CD4-positive, alpha-beta T cell treated with Interleukin-6 for 4 hours (primary cell): ENCODE results near the gene SP4.

Experiments used
- DNase-seq: peaks from one replicate; pipeline ENCODE4 v3.0.0-alpha.2; 2020; ENCODE audit warnings: mixed read lengths

Gene SP4

DNA sequence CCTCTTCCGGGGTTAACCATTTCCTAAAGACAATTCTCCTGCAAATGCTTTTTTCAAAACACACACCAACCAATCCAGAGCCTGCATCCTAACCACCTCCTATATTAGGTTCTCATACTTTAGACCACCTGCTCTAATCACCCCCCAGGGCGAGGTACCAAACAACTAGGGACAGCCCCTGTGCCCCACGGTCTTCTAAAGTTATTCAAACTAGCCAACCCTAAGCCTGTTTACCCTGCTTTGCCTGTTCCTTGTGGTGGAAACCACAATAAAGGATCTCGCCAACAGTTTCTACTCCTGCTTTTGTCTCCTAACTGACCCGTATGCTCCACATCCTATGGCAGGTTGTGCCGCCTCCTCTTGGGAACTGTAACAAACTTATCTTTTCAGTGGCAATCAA lies 21.1 kb downstream of the SP4 start:
- DNase-seq, result no peak

DNA sequence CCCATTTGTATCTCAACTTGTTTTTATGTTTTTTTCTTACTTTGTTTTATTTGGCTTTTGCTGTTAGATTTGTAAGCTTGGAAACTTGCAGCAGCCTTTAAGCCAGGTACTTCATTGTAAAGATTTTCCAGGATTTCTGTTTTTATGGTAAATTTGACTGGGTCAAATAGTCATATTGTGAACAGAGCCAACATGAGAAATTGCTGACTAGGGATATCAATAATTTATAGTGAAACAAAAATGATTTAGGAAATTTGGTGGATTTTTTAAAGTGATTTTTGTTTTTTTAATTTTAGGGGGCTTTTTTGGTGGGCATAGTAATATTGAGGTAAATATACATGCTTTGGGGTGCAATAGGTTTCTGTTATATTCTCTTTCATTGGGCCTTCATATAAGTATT lies 22.2 kb downstream of the SP4 start:
- DNase-seq, result no peak

GRCh38 chr7:21450941-21451340 lies 23.1 kb downstream of the SP4 start:
- DNase-seq, result no peak

DNA sequence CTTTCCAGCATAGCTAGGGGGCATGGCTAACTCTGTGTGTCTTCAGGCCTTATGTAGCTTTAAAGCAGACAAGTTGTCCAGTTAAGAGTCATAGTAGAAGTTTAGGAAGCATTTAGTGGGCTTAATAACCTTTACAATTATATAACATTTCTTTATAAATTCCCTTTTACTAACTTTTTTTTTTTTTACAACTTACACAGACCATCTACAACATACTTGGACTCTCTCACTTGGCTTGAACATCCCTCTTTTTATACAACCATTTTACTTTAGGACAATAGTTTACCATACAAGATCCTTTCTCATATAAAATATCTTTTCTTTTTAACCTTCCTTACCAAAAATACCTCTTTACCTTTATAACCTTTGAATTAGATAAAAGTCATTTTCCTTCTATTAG lies 26.3 kb downstream of the SP4 start:
- DNase-seq, result no peak

GRCh38 chr7:21454906-21455305 lies 27.0 kb downstream of the SP4 start:
- no peak for DNase-seq

DNA sequence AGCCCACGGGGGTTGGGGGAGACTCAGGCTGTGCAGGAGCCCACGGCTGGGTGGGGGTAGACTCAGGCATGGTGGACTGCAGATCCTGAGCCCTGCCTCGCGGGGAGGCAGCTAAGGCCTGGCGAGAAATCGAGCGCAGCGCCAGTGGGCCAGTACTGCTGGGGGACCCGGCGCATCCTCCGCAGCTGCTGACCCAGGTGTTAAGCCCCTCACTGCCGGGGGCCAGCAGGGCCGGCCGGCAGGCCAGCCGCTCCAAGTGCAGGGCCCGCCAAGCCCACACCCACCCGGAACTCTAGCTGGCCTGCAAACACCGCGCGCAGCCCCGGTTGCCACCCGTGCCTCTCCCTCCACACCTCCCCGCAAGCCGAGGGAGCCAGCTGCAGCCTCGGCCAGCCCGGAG lies 33.4 kb downstream of the SP4 start:
- DNase-seq, result no peak

GRCh38 chr7:21462081-21462480 lies 34.2 kb downstream of the SP4 start:
- no peak for DNase-seq

GRCh38 chr7:21463524-21463923 lies 35.6 kb downstream of the SP4 start:
- DNase-seq, result no peak

- no peak for DNase-seq
Observed at GRCh38 chr7:21468969-21469368, 41.1 kb downstream of the SP4 start.

- DNase-seq, result no peak
Observed at GRCh38 chr7:21469894-21470293, 42.0 kb downstream of the SP4 start.

GRCh38 chr7:21472029-21472428 lies 44.1 kb downstream of the SP4 start:
- no peak for DNase-seq

DNA sequence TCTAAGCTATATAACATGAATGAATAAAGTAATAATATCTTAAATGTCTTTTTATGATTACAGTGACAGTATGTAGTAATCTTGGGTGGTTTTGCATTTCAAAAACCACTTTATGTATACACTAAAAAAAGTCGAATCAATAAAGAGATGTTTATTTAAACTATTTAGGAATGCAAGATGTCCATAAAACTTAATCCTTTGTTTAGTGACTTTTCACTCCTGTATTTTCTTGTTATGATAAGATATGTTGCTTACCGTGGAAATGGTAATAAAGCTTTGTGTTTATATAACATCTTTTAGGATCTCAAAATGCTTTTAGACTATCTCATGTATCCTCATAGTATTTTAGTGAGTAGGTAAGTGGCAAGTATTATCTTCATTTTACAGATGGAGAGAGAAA lies 48.5 kb downstream of the SP4 start:
- no peak for DNase-seq

DNA sequence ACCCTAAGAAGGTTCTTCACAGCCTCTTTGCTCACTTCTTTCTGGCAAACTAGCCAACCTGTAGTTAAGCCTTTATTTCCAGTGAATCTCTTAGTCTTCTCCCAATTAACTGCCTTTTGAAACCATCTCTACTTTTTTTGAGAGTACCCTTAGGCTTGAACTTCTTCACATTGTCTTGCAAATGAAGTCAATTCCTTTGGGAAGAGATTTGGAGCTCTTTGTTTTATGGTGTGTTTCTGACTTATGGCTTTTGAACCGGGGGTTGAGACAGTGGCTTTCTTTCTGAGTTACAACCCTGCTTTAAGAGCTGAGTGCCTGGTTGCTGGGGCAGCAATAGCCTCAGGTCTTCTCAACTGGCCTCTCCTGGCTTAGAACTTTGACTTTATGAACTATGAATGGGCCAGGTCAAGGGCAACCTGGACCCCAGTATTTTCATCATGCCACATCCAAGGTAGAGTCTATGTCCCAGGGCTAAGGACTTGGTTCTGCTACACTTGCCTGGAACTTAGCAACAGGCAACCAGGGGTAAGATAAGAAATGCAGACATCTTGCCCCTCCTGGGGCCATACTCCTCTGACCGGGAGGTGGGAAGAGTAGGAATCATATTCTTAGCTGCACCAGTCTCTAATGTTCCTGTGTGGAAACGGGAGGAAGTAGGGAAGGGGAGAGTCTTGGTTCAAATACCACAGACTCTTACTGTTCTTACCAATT lies 53.0 kb downstream of the SP4 start:
- no peak for DNase-seq

DNA sequence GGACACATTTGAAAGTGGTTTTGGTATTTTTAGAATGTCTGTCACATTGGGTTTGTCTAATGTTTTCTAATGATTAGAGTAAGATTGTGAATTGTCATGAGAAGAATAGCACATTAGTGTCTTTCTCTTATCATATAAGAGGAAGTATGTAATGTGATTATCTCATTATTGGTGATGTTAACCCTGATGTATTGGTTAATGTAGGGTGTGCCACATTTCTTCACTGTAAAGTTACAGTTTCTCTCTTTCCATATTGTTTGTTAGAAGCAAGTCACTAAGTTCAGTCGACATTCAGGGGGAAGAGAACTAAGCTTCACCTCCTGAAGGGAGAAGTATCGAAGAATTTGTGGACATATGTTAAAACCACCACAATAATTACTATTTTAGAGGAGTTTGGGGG lies 58.6 kb downstream of the SP4 start:
- DNase-seq, result no peak

- no peak for DNase-seq
Observed at GRCh38 chr7:21495731-21496130, 67.8 kb downstream of the SP4 start.

DNA sequence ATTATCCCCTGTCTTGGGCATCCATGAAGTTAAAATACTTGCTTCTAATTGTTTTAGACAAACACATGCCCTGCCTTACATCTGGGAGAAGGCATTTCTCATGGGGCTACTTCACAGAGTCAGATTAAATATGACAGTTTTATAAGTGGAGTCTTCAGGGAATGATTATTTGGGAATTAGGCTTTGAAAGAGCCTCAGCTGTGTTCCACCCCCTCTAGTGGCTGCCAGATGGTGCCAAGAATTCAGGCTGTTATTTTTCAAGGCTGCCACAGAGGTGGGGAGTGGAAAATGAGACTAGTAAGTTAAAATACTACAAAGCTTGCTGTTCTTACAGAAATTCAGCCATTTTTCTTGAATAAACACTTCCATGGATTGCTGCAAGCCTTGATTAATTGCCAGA lies 69.2 kb downstream of the SP4 start:
- DNase-seq, result no peak

GRCh38 chr7:21500117-21500832 lies 72.4 kb downstream of the SP4 start:
- DNase-seq, result no peak

DNA sequence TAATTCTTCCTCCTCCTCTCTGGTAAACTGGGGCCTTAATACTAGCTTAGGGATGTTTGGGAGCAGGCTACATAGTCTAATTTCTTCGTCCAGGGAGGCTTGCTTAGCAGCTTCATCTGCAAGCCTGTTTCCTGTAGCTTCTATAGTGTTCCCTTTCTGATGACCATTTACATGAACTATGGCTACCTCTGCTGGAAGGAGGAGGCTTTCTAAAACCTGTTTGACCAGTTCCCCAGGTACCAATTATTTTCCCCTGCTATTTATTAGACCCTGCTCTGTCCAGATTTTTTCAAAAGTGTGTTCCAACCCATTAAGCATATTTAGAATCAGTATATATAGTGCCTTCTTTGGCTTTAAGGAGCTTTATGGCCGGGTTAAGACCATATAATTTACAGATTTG lies 76.1 kb downstream of the SP4 start:
- no peak for DNase-seq

DNA sequence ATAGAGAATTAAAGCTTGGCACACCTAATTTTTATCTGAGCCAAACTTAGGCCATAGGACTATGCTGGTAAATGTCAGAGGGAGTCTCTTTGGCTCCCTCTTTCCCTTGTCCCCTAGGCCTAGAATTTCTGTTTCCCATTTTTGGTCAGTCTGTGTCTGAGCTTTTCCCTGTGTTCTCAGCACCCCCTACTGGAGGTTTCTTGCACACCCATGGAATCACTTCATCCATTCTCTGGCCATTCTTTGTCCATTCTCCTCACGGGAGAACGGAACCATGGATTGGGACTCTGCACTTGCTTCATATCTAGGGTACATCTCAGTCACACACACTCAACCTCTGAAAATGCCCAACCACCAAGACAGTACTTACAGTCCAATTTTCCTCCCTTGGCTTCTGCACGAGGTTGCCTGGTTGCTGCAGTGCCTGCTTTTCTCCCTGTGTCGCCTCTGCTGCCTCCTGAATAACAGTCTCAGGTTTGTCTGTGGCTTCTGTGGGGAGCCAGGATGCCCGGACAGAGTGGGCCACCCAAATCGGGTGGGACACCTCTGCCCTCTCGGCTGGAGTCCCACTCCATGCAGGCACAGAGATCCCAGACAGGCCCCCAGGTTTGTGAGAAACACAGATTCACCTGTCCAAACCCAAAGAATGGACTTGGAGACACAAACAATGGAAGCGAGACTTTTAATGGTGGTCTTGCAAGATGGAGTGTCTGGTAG lies 79.9 kb downstream of the SP4 start:
- DNase-seq, result peak; percentile 34

DNA sequence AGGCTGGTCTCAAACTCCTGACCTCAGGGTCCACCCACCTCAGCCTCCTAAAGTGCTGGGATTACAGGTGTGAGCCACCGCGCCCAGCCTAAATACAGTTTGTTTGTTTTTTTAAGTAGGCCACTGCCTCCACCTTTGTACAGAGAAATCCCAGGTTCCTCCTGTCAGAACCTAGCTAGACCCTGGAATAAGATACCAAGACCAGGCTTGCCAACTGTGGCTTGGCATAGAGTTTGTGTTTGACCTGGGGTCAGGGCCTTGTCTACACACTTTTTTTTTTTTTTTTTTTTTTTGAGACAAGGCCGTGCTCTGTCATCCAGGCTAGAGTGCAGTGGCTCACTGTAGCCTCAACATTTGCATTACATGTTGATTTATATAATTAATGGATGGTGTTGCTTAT lies 80.7 kb downstream of the SP4 start:
- no peak for DNase-seq

DNA sequence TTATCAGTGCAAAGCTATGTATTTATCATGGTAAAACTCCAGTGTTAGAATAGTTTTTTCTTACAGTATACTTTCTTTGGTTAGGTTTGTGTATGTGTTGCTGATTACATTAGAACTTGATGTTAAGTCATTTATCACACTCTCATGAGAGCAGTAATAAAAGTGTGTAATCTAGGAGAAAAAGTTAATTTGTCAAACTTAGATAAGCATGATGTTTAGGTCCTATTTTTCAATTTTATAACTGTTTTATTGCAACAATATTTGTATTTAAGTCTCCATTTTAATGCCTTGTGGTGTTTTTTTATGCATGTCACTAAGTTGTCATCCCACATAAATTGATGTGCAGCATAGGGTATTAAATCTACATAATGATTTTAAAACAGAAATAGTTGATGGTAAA lies 86.2 kb downstream of the SP4 start:
- no peak for DNase-seq

- DNase-seq, result no peak
Observed at GRCh38 chr7:21524680-21525079, 96.8 kb downstream of the SP4 start.

- peak; percentile 7 for DNase-seq
Observed at GRCh38 chr7:21526007-21526406, 98.1 kb downstream of the SP4 start.

GRCh38 chr7:21526448-21526847 lies 98.6 kb downstream of the SP4 start:
- no peak for DNase-seq
